Measurements from ENCODE around the gene NME4. TPM values are rescaled to one million over a fixed set of nuclear protein-coding genes. Genes with fewer than 3 reads are reported as not detected.
"Not testable (repeated sequence)": the region's sequence is repeated elsewhere in the genome, so short reads cannot be mapped to it uniquely, and the experiment has no call there.

NME4 gene
- total RNA-seq (2014; rRNA removed; shearing (Covaris generic)): 25.3 and 29.0 TPM in 2 replicates

GRCh38 chr16:397135-397661 lies at the start of gene NME4:
Gene NME4, plus strand, starts transcription at chr16:397199. Its CDS starts 24 bp downstream, at chr16:397223.
- DNase-seq (ENCODE audit: low spot score): no peak

- no peak for DNase-seq (ENCODE audit: low spot score)
Observed at GRCh38 chr16:347203-347602, 49.8 kb upstream of the NME4 start.

- DNase-seq (ENCODE audit: low spot score): not testable (repeated sequence)
Observed at GRCh38 chr16:348495-348894, 48.5 kb upstream of the NME4 start.

GRCh38 chr16:349211-349610 lies 47.8 kb upstream of the NME4 start:
- DNase-seq (ENCODE audit: low spot score): no peak

GRCh38 chr16:350203-350602 lies 46.8 kb upstream of the NME4 start:
- DNase-seq (ENCODE audit: low spot score): no peak

GRCh38 chr16:351804-352520 lies 45.0 kb upstream of the NME4 start:
- no peak for DNase-seq (ENCODE audit: low spot score)

- peak; percentile 99 for DNase-seq (ENCODE audit: low spot score)
Observed at GRCh38 chr16:352547-353403, 44.2 kb upstream of the NME4 start, which contains the start of gene AXIN1. Gene AXIN1, minus strand, starts transcription at chr16:352723. Its CDS starts 5,698 bp downstream, at chr16:347025.

GRCh38 chr16:353404-354290 lies 43.4 kb upstream of the NME4 start:
- DNase-seq (ENCODE audit: low spot score): no peak

- no peak for DNase-seq (ENCODE audit: low spot score)
Observed at GRCh38 chr16:354291-354881, 42.6 kb upstream of the NME4 start.

GRCh38 chr16:354971-355461 lies 42.0 kb upstream of the NME4 start:
- no peak for DNase-seq (ENCODE audit: low spot score)

GRCh38 chr16:356741-357140 lies 40.3 kb upstream of the NME4 start:
- no peak for DNase-seq (ENCODE audit: low spot score)

GRCh38 chr16:359067-359763 lies 37.8 kb upstream of the NME4 start:
- no peak for DNase-seq (ENCODE audit: low spot score)

GRCh38 chr16:359871-360697 lies 36.9 kb upstream of the NME4 start:
- no peak for DNase-seq (ENCODE audit: low spot score)

- DNase-seq (ENCODE audit: low spot score): no peak
Observed at GRCh38 chr16:360698-361336, 36.2 kb upstream of the NME4 start.

- DNase-seq (ENCODE audit: low spot score): no peak
Observed at GRCh38 chr16:361341-361871, 35.6 kb upstream of the NME4 start.

GRCh38 chr16:361872-362701 lies 34.9 kb upstream of the NME4 start:
- peak; percentile 93 for DNase-seq (ENCODE audit: low spot score)

GRCh38 chr16:362702-362999 lies 34.3 kb upstream of the NME4 start:
- DNase-seq (ENCODE audit: low spot score): not testable (repeated sequence)
